HG03342 (cell line): ENCODE results near the gene FMN1.
"Not testable (repeated sequence)": the region's sequence is repeated elsewhere in the genome, so short reads cannot be mapped to it uniquely, and the experiment has no call there.

ENCODE experiments used
- ATAC-seq: cut with Tn5 transposase; IDR thresholded peaks from one replicate; pipeline ENCODE4 v1.9.1; 2021; ENCODE audit warnings: mild to moderate bottlenecking, moderate library complexity; ENCODE audit not compliant: unreplicated experiment

The FMN1 gene

GRCh38 chr15:33095641-33096040 lies 98.9 kb downstream of the FMN1 start:
- ATAC-seq: no peak

GRCh38 chr15:33094336-33094735 lies 100.2 kb downstream of the FMN1 start:
- ATAC-seq: no peak

GRCh38 chr15:33093222-33093621 lies 101.3 kb downstream of the FMN1 start:
- no peak for ATAC-seq

DNA sequence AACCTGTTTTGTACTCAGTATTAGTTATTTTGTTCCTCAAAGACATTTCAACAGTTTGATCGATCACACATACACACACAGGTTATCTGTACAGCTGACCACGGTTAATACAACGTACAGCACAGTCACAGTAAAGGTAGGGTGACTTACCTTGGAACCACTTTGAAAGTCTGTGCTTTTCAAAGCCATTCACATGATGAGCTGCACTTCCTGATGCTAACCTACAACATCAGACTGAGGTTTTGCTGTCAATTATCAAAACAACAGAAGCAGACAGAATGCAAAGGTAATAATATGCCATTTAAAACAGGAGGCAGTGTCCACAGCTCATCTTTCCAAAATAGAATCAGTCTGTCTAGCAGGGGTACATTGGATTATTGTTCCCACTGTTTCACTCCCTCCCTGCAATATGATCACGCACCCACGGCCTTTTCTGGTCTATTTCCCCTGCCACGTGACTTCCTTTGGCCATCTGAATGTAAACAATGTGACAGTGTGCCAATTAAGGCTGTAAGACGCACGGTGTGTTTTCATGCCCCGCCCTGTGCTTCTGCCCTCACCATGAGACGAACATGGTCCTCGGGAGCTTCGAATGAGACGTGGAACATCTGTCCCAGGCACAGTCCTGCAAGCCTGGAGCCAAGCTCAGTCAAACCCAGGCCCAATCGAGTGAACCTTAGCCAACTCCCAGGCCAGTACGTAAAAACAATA lies 102.4 kb downstream of the FMN1 start:
- ATAC-seq: no peak

- ATAC-seq: no peak
These were observed 104.4 kb downstream of the FMN1 start for GRCh38 chr15:33089878-33090757.

DNA sequence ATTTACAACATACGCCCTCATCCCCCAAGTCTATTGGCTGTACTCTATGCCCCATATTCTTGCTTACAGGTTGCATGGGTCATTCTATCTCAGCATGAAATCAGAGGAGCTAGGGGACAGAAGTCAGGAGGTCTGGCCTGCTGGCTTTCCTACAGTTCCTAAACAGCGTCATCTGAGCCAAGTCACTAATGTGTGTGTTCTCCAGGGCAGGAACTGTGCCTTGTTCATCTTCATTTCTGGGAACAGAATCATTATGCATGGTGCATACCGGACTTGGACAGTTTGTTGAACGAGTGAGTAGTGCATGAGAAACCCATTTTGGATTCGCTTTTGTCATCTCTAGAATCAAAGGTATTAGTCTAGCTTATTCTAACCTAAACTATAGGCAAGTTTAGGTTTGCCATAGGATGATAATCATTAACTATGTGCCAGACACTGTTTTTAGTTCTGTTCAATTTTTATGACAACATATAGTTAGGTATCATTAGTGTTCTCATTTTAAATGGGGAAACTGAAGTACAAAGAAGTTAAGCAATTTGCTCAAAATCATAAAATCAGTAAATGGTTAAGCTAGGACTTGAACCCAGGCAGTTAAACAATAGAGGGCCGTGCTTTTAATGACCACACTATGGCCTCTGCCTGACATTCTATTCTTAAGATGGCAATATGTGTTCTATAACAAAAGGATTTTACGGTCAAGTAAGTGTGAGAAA lies 105.2 kb downstream of the FMN1 start:
- no peak for ATAC-seq

- no peak for ATAC-seq
These were observed 107.9 kb downstream of the FMN1 start for GRCh38 chr15:33086500-33087121.

- ATAC-seq: no peak
These were observed 109.9 kb downstream of the FMN1 start for GRCh38 chr15:33084661-33085060.

DNA sequence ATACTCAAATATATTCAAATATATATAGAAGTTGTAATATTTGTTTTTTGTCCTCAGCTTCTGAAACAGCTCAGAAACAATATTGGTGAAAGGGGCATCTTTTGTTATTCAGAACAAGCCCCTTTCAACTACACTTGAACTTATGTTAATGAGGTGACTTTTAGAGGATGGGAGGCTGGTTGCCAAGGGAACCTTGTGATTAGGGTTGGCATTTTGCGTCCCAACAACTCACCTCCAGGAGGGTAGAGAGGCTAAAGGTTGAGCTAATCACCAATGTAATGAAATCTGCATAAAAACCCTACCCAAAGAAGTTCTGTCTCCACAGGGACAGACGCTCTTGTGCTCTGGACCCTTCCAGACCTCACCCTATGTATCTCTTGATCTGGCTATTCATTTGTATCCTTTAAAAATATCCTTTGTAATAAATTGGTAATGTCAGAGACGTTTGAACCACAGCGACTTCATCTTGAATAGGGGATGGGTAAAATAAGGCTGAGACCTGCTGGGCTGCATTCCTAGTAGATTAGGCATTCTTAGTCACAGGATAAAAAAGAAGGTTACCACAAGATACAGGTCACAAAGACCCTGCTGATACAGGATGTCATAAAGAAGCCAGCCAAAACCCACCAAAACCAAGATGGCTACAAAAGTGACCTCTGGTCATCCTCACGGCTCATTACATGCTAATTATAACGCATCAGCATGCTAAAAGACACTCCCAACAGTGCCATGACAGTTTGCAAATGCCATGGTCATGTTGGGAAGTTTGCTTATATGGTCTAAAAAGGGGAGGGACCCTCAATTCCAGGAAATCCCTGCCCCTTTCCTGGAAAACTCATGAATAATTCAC lies 111.1 kb downstream of the FMN1 start:
- ATAC-seq: no peak

GRCh38 chr15:33080006-33080405 lies 114.5 kb downstream of the FMN1 start:
- ATAC-seq: no peak

- no peak for ATAC-seq
These were observed 115.9 kb downstream of the FMN1 start for GRCh38 chr15:33078607-33079006.

DNA sequence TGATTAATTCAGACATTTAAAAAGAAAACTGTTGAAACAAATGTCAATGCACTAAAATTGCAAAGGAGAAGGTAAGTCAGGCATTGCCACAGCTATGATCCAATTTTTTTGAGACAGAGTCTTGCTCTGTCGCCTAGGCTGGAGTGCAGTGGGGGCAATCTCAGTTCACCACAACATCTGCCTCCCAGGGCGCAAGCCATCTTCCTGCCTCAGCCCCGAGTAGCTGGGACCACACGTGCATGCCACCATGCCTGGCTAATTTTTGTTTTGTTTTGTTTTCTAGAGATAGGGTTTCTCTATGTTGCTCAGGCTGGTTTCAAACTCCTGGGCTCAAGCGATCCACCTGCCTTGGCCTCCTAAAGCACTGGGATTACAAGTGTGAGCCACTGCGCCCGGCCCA lies 117.6 kb downstream of the FMN1 start:
- ATAC-seq: no peak

GRCh38 chr15:33074942-33075341 lies 119.6 kb downstream of the FMN1 start:
- no peak for ATAC-seq

GRCh38 chr15:33074212-33074611 lies 120.3 kb downstream of the FMN1 start:
- ATAC-seq: no peak

DNA sequence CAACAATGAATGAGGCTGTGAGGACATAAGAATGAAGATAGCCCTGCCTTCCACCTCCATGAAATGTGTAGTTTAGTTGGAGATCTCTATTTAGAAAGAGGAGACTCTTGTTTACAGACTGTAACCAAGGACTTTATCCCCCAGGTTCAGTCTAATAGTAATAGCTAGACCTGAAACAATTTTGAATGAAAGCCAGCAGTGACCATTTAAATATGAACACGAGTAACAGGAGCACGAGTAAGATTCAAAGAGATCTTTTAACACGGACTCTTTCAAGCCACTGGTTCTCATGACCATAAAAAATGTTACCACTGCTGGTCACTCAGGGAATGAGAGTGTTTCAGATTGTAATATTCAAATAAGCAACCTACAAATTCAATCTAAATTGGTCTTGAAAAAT lies 123.1 kb downstream of the FMN1 start:
- no peak for ATAC-seq

GRCh38 chr15:33069903-33070302 lies 124.6 kb downstream of the FMN1 start:
- not testable (repeated sequence) for ATAC-seq

- no peak for ATAC-seq
These were observed 125.4 kb downstream of the FMN1 start for GRCh38 chr15:33069161-33069560.

DNA sequence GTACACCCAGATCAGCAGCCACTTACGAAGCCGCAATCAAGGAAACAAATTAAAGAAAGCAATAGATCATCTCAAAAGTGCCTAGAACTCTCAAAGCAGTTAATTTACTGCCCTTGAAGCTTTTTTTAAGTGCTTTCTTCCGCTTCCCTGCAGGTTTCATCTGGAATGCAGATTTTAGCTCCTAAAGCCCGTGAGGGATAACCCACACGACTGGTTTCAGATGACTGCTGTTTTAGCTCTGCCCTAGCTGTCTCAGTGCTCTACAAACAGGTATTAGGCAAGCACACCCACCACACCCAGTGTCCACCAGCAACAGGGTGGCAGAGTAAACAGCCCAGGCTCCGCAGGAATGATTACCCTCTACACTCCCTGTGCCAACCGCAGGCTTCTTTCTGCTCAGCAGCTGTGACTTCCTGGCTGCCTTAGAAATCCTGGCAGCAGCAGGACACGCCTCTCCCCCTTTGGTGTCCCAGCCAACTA lies 126.0 kb downstream of the FMN1 start:
- no peak for ATAC-seq

DNA sequence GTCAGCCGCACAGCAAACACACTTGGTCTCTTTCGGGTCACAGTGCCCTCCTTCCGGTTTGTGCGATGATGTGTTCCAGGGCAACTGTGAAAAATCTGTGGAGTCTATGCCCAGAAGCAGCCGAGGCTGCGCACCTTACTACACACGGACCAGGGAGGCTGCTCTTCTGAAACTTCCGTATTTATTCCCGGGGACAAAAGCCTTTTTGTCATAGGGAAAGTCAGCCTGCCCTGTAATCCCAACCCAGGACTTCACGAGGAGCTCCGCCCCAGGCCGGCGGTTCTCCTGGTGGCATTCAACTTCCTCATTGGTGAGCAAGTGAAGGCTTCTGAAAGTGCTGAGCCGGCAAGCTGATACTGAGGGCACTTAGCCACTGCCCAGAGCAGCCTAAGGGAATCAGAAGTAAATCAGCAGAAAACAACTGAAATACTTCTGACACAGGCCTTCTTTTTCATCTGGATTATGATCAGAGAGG lies 126.5 kb downstream of the FMN1 start:
- ATAC-seq: no peak

DNA sequence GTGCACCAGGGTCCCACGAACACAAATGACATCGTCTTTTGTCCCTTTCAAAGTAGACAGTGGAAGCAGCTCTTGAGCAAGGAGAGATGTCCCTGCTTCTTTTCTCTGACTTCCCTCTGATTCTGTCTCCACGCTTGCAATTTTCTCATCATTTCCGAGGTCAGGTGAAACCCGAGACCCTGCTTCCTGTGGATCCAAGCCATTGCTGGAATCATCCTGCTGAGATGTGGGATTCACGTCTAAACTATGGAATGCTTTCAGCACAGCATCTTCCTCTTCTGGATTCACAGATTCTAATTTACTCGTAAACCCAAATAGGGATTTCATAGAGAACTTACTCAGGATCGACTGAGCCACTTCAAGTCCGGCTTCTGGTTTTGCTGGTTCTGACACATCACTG lies 127.1 kb downstream of the FMN1 start:
- ATAC-seq: no peak
